CD4-positive, alpha-beta memory T cell (primary cell): ENCODE data around the gene KCND2. TPM values are rescaled to one million over a fixed set of nuclear protein-coding genes. Genes with fewer than 3 reads are reported as not detected.

Experiments used
- CTCF ChIA-PET: fragments of 350-600 bp; sonication (Branson Sonifier 250); formaldehyde crosslinking; loops from one replicate; lab custom pipeline; 2021; ENCODE audit warnings: inconsistent platforms; ENCODE audit not compliant: partially characterized antibody; lab: Charles Lee
- POLR2A ChIA-PET: fragments of 350-600 bp; sonication (Branson Sonifier 250); formaldehyde crosslinking; loops from one replicate; lab custom pipeline; 2021; ENCODE audit not compliant: partially characterized antibody; lab: Charles Lee
- DNase-seq, 5 donors: peaks; one replicate each; pipeline versions ENCODE4 v3.0.0 to v3.0.0-alpha.2; 2020 to 2022; ENCODE audit warnings: mixed read lengths in 1 of 5
- H3K27ac ChIP-seq: one replicate; pipeline ENCODE4 v1.7.0; 2013; ENCODE audit warnings: low read depth, low read length
- H3K27me3 ChIP-seq: 2 replicates; pipeline ENCODE4 v1.7.0; 2013; ENCODE audit warnings: mild to moderate bottlenecking, low read length, moderate library complexity; ENCODE audit not compliant: insufficient read depth
- H3K36me3 ChIP-seq: 2 replicates; pipeline ENCODE4 v1.7.0; 2013; ENCODE audit warnings: mild to moderate bottlenecking, low read length, moderate library complexity; ENCODE audit not compliant: insufficient read depth
- H3K4me1 ChIP-seq: 2 replicates; pipeline ENCODE4 v1.7.0; 2013; ENCODE audit warnings: mild to moderate bottlenecking, low read length, moderate library complexity; ENCODE audit not compliant: insufficient read depth
- H3K4me3 ChIP-seq, 2 donors: one replicate each; pipeline ENCODE4 v1.7.0; 2013; ENCODE audit warnings: low read length in 2 of 2, mild to moderate bottlenecking in 1 of 2
- H3K9me3 ChIP-seq, 2 donors: one replicate each; pipeline ENCODE4 v1.7.0; 2013; ENCODE audit warnings: low read length in 2 of 2, control low read depth in 1 of 2; ENCODE audit not compliant: control insufficient read depth in 1 of 2
- H3K27ac Mint-ChIP-seq, 7 donors: one replicate each; pipeline ENCODE4 v1.8.0; 2020 to 2021; ENCODE audit warnings: mixed read lengths in 7 of 7, mild to moderate bottlenecking in 6 of 7, inconsistent platforms in 3 of 7, moderate library complexity in 3 of 7
- H3K27me3 Mint-ChIP-seq, 2 donors: one replicate each; pipeline ENCODE4 v1.8.0; 2020 to 2021; ENCODE audit warnings: mixed read lengths in 2 of 2
- H3K36me3 Mint-ChIP-seq, 2 donors: one replicate each; pipeline ENCODE4 v1.8.0; 2020 to 2021; ENCODE audit warnings: mixed read lengths in 2 of 2, inconsistent platforms in 1 of 2, mild to moderate bottlenecking in 1 of 2
- H3K4me1 Mint-ChIP-seq, 4 donors: one replicate each; pipeline ENCODE4 v1.8.0; 2020 to 2021; ENCODE audit warnings: mixed read lengths in 4 of 4, mild to moderate bottlenecking in 1 of 4
- H3K4me3 Mint-ChIP-seq, 8 donors: one replicate each; pipeline ENCODE4 v1.8.0; 2020 to 2021; ENCODE audit warnings: mixed read lengths in 8 of 8, mild to moderate bottlenecking in 7 of 8, moderate library complexity in 6 of 8, inconsistent platforms in 3 of 8
- H3K9me3 Mint-ChIP-seq, 8 donors: one replicate each; pipeline ENCODE4 v1.8.0; 2020 to 2021; ENCODE audit warnings: mixed read lengths in 8 of 8, mild to moderate bottlenecking in 5 of 8, inconsistent platforms in 3 of 8, moderate library complexity in 1 of 8
- intact Hi-C: fragments of 100-400 bp; cut with micrococcal nuclease; formaldehyde crosslinking; loops from one replicate; pipeline ENCODE4 v1.15.1; 2023
- polyA plus RNA-seq, 2 donors: library from polyadenylated mRNA; unstranded; fragments of 300-500 nt; fragmentation: Illumina TruSeq; gene quantifications; one replicate each; pipeline ENCODE4 v1.2.3, GENCODE V29; 2021
- total RNA-seq, 2 experiments: library from RNA; stranded (reverse); gene quantifications; one replicate each; pipeline ENCODE4 v1.2.3, GENCODE V29; 2021

Gene KCND2
- total and polyA plus RNA-seq, 4 experiments from 2014 or later: not detected

GRCh38 chr7:120274899-120275298 is 1.9 kb downstream of the KCND2 start:
- ChIA-PET CTCF (no interaction called here), POLR2A (no interaction called here)
- Histone ChIP-seq H3K27ac (no peak overlapping the region), H3K4me1 (no peaks in the 10 kb centered on the region), H3K9me3 (no peaks in the 10 kb centered on the region), H3K27me3 (no peaks in the 10 kb centered on the region), H3K4me3 (no peak overlapping the region), H3K36me3 (no peaks in the 10 kb centered on the region)
- H3K36me3 Mint-ChIP-seq: no peaks in the 10 kb centered on the region
- no peak for DNase-seq
- no peak overlapping the region for H3K27ac Mint-ChIP-seq
- H3K9me3 Mint-ChIP-seq: peaks cover 0 to 16% (median 8%) of the 10 kb centered on the region in 8 donors
- peaks cover 0 to 16% (median 3%) of the 10 kb centered on the region in 4 donors for H3K4me1 Mint-ChIP-seq
- H3K27me3 Mint-ChIP-seq: peaks cover 2 to 7% of the 10 kb centered on the region in 2 donors
- no peak overlapping the region for H3K4me3 Mint-ChIP-seq
- intact Hi-C loops: no loop called here

DNA sequence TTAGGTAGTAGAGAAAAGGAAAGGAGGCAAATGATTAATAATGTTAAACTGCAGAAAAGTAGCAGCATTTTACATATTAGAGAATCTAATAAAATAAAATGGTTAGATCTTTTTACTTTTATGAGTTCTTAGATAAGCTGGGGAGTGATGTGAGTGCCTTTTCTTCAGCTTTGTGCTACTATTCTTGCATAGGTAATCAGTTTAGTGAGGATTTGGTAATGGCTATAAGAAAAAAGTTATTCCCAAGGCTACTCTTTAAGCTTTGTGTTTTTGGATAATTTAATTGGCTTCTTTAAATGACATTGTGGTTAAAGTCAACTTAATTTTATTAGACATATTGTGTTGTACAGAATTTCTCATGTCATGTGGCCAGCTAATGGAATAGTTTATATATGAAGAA is 3.7 kb downstream of the KCND2 start:
- ChIA-PET POLR2A (no interaction called here), CTCF (no interaction called here)
- no peak for DNase-seq
- Histone ChIP-seq H3K27me3 (no peaks in the 10 kb centered on the region), H3K4me3 (no peak overlapping the region), H3K27ac (no peak overlapping the region), H3K36me3 (no peaks in the 10 kb centered on the region), H3K4me1 (no peaks in the 10 kb centered on the region), H3K9me3 (no peaks in the 10 kb centered on the region)
- H3K27ac Mint-ChIP-seq: no peak overlapping the region
- intact Hi-C loops: no loop called here
- no peaks in the 10 kb centered on the region for H3K36me3 Mint-ChIP-seq
- peaks cover 2 to 7% of the 10 kb centered on the region in 2 donors for H3K27me3 Mint-ChIP-seq
- no peak overlapping the region for H3K4me3 Mint-ChIP-seq
- H3K9me3 Mint-ChIP-seq: peaks cover 0 to 16% (median 8%) of the 10 kb centered on the region in 8 donors
- H3K4me1 Mint-ChIP-seq: peaks cover 0 to 16% (median 3%) of the 10 kb centered on the region in 4 donors

GRCh38 chr7:120278773-120279172 is 5.8 kb downstream of the KCND2 start:
- Histone ChIP-seq H3K27ac (no peak overlapping the region), H3K9me3 (no peaks in the 10 kb centered on the region), H3K4me3 (no peak overlapping the region), H3K4me1 (no peaks in the 10 kb centered on the region), H3K27me3 (no peaks in the 10 kb centered on the region), H3K36me3 (no peaks in the 10 kb centered on the region)
- Mint-ChIP-seq H3K9me3 (peaks cover 0 to 18% (median 8%) of the 10 kb centered on the region in 8 donors), H3K4me1 (peaks cover 0 to 3% (median under 1%) of the 10 kb centered on the region in 4 donors), H3K27ac (no peak overlapping the region), H3K27me3 (no peaks in the 10 kb centered on the region), H3K4me3 (no peak overlapping the region), H3K36me3 (no peaks in the 10 kb centered on the region)
- CTCF ChIA-PET: no interaction called here
- no peak for DNase-seq
- intact Hi-C loops: no loop called here
- POLR2A ChIA-PET: no interaction called here

GRCh38 chr7:120280743-120281142 is 7.8 kb downstream of the KCND2 start:
- intact Hi-C loops: no loop called here

DNA sequence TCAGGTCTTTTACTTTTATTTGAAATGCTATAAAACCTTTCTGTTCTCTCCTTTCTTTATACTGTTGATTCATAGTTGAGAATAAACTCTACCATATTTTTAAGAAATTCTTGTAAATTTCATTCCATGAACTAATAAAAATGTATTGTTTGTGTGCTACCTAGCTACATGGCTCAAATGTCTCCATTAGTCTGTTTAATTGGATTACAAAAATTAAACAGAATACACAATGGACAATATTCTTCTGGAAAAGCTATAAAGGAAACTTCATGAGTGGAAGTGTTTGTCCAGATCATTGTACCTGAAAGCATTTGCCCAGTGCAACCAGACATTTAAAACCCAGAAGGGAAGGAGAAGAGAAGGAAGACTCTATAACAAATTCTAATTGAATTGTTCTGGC is 20.1 kb downstream of the KCND2 start:
- no peak overlapping the region for H3K27ac ChIP-seq
- intact Hi-C loops: no loop called here
- no peak for DNase-seq
- Mint-ChIP-seq H3K4me1 (no peaks in the 10 kb centered on the region), H3K27me3 (no peaks in the 10 kb centered on the region), H3K27ac (no peak overlapping the region), H3K4me3 (no peak overlapping the region), H3K36me3 (no peaks in the 10 kb centered on the region), H3K9me3 (peaks cover 0 to 4% (median 2%) of the 10 kb centered on the region in 8 donors)
- no peaks in the 10 kb centered on the region for H3K4me1 ChIP-seq
- POLR2A ChIA-PET: no interaction called here
- no peak overlapping the region for H3K4me3 ChIP-seq
- CTCF ChIA-PET: no interaction called here
- no peaks in the 10 kb centered on the region for H3K27me3 ChIP-seq
- no peaks in the 10 kb centered on the region for H3K36me3 ChIP-seq
- no peaks in the 10 kb centered on the region for H3K9me3 ChIP-seq

More at GRCh38 chr7:120280743-120281142, 7.8 kb downstream of the KCND2 start:
- H3K27me3 Mint-ChIP-seq: no peaks in the 10 kb centered on the region
- Histone ChIP-seq H3K27ac (no peak overlapping the region), H3K9me3 (no peaks in the 10 kb centered on the region), H3K36me3 (no peaks in the 10 kb centered on the region), H3K4me1 (no peaks in the 10 kb centered on the region), H3K27me3 (no peaks in the 10 kb centered on the region), H3K4me3 (no peak overlapping the region)
- POLR2A ChIA-PET: no interaction called here
- H3K36me3 Mint-ChIP-seq: no peaks in the 10 kb centered on the region
- CTCF ChIA-PET: no interaction called here
- H3K4me1 Mint-ChIP-seq: no peaks in the 10 kb centered on the region
- DNase-seq: no peak
- peaks cover 0 to 6% (median 1%) of the 10 kb centered on the region in 8 donors for H3K9me3 Mint-ChIP-seq
- no peak overlapping the region for H3K27ac Mint-ChIP-seq
- no peak overlapping the region for H3K4me3 Mint-ChIP-seq

DNA sequence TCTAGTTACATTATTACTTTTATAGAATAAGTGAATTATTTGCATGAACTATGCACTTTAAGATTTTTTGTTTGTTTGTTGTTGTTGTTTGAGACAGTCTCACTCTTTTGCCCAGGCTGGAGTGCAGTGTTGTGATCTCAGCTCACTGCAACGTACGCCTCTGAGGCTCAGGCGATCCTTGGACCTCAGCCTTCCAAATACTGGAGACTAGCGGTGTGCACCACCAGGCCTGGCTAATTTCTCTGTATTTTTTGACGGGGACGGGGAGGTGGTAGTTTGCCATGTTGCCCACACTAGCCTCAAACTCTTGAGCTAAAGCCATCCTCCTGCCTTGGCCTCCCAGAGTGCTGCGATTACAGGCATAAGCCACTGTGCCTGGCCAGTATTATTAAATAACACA is 29.2 kb downstream of the KCND2 start:
- no peak for DNase-seq
- Mint-ChIP-seq H3K4me3 (no peak overlapping the region), H3K9me3 (peaks cover 0 to 4% (median 0%) of the 10 kb centered on the region in 8 donors), H3K4me1 (peaks cover 0 to 4% (median 0%) of the 10 kb centered on the region in 4 donors), H3K27ac (no peak overlapping the region), H3K36me3 (no peaks in the 10 kb centered on the region), H3K27me3 (no peaks in the 10 kb centered on the region)
- ChIA-PET CTCF (no interaction called here), POLR2A (no interaction called here)
- Histone ChIP-seq H3K27me3 (no peaks in the 10 kb centered on the region), H3K4me1 (no peaks in the 10 kb centered on the region), H3K9me3 (no peaks in the 10 kb centered on the region), H3K36me3 (no peaks in the 10 kb centered on the region), H3K27ac (no peak overlapping the region), H3K4me3 (no peak overlapping the region)
- intact Hi-C loops: no loop called here

DNA sequence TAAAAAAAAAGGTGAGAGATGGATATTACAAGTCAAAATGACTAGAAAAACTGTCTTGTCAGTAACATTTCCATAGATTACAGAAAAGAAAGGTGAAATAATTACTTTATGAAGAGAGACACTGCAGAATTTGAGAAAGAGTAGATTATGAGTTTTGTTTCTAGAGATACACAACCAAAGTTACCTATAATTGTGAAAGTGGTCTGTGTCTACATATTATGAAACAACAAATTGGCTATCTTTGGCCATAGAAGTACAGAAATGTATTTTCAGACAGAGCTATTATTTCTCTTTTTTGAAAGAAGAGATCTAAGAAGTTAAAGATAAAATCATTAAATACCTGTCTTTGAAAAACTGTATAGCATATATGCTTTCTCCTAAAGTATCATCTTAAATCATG is 30.1 kb downstream of the KCND2 start:
- intact Hi-C loops: no loop called here
- no peak overlapping the region for H3K4me3 ChIP-seq
- no peaks in the 10 kb centered on the region for H3K27me3 ChIP-seq
- CTCF ChIA-PET: no interaction called here
- H3K27me3 Mint-ChIP-seq: no peaks in the 10 kb centered on the region
- H3K4me3 Mint-ChIP-seq: no peak overlapping the region
- H3K27ac Mint-ChIP-seq: no peak overlapping the region
- no peaks in the 10 kb centered on the region for H3K36me3 Mint-ChIP-seq
- H3K36me3 ChIP-seq: no peaks in the 10 kb centered on the region
- H3K9me3 Mint-ChIP-seq: peaks cover 0 to 4% (median 0%) of the 10 kb centered on the region in 8 donors
- no peak for DNase-seq
- no peak overlapping the region for H3K27ac ChIP-seq
- no peaks in the 10 kb centered on the region for H3K4me1 ChIP-seq
- H3K4me1 Mint-ChIP-seq: peaks cover 0 to 4% (median 0%) of the 10 kb centered on the region in 4 donors
- no peaks in the 10 kb centered on the region for H3K9me3 ChIP-seq
- POLR2A ChIA-PET: no interaction called here

- Histone ChIP-seq H3K27ac (no peak overlapping the region), H3K4me3 (no peak overlapping the region), H3K36me3 (no peaks in the 10 kb centered on the region), H3K27me3 (no peaks in the 10 kb centered on the region), H3K9me3 (no peaks in the 10 kb centered on the region), H3K4me1 (no peaks in the 10 kb centered on the region)
- ChIA-PET CTCF (no interaction called here), POLR2A (no interaction called here)
- peaks cover 0 to 4% (median 0%) of the 10 kb centered on the region in 4 donors for H3K4me1 Mint-ChIP-seq
- H3K27ac Mint-ChIP-seq: peak overlapping the region in 1 of 7 donors; percentile 88
- H3K27me3 Mint-ChIP-seq: no peaks in the 10 kb centered on the region
- H3K36me3 Mint-ChIP-seq: no peaks in the 10 kb centered on the region
- DNase-seq: no peak
- H3K9me3 Mint-ChIP-seq: peaks cover 0 to 2% (median 0%) of the 10 kb centered on the region in 8 donors
- intact Hi-C loops: no loop called here
- no peak overlapping the region for H3K4me3 Mint-ChIP-seq
Observed at GRCh38 chr7:120304674-120305073, 31.7 kb downstream of the KCND2 start.
